ENCODE measurements around the gene OR1S2.

Gene OR1S2

GRCh38 chr11:58195939-58196338, 8.0 kb downstream of the OR1S2 start:
- no peak for TF ChIP-seq CTCF (IDR thresholded peaks at IDR 0.05; ENCODE audit: low read depth, low read length)
- no peak for DNase-seq (ENCODE audit: low read depth in 2 of 2)
- no peak overlapping the region for H3K4me3 ChIP-seq (replicated peaks in 1 of 2; ENCODE audit: low read depth in 2 of 2, low read length in 2 of 2)

GRCh38 chr11:58193391-58193790, 10.6 kb downstream of the OR1S2 start:
- TF ChIP-seq CTCF (IDR thresholded peaks at IDR 0.05; ENCODE audit: low read depth, low read length), result no peak
- H3K4me3 ChIP-seq (replicated peaks in 1 of 2; ENCODE audit: low read depth in 2 of 2, low read length in 2 of 2), result no peak overlapping the region
- no peak for DNase-seq (ENCODE audit: low read depth in 2 of 2)

GRCh38 chr11:58192229-58192628, 11.7 kb downstream of the OR1S2 start:
- no peak overlapping the region for H3K4me3 ChIP-seq (replicated peaks in 1 of 2; ENCODE audit: low read depth in 2 of 2, low read length in 2 of 2)
- TF ChIP-seq CTCF (IDR thresholded peaks at IDR 0.05; ENCODE audit: low read depth, low read length), result no peak
- DNase-seq (ENCODE audit: low read depth in 2 of 2), result no peak

- DNase-seq (ENCODE audit: low read depth in 2 of 2), result no peak
- no peak for TF ChIP-seq CTCF (IDR thresholded peaks at IDR 0.05; ENCODE audit: low read depth, low read length)
- H3K4me3 ChIP-seq (replicated peaks in 1 of 2; ENCODE audit: low read depth in 2 of 2, low read length in 2 of 2), result no peak within 1 kb of the TSS
Observed at GRCh38 chr11:58188770-58189169, 15.2 kb downstream of the OR1S2 start, which contains the start of gene OR9Q2. Gene OR9Q2, plus strand, starts transcription at chr11:58189070. Its CDS starts 1,421 bp downstream, at chr11:58190491.

GRCh38 chr11:58186938-58187337, 17.0 kb downstream of the OR1S2 start:
- TF ChIP-seq CTCF (IDR thresholded peaks at IDR 0.05; ENCODE audit: low read depth, low read length), result no peak
- no peak for DNase-seq (ENCODE audit: low read depth in 2 of 2)
- H3K4me3 ChIP-seq (replicated peaks in 1 of 2; ENCODE audit: low read depth in 2 of 2, low read length in 2 of 2), result no peak overlapping the region

- DNase-seq (ENCODE audit: low read depth in 2 of 2), result no peak
- H3K4me3 ChIP-seq (replicated peaks in 1 of 2; ENCODE audit: low read depth in 2 of 2, low read length in 2 of 2), result no peak overlapping the region
- TF ChIP-seq CTCF (IDR thresholded peaks at IDR 0.05; ENCODE audit: low read depth, low read length), result no peak
Observed at GRCh38 chr11:58179648-58180047, 24.3 kb downstream of the OR1S2 start.

- no peak overlapping the region for H3K4me3 ChIP-seq (replicated peaks in 1 of 2; ENCODE audit: low read depth in 2 of 2, low read length in 2 of 2)
- TF ChIP-seq CTCF (IDR thresholded peaks at IDR 0.05; ENCODE audit: low read depth, low read length), result no peak
- DNase-seq (ENCODE audit: low read depth in 2 of 2), result no peak
Observed at GRCh38 chr11:58178444-58178843, 25.5 kb downstream of the OR1S2 start.

All from cardiac fibroblast (primary cell).